Stimulated activated CD8-positive, alpha-beta memory T cell treated with anti-CD3 and anti-CD28 coated beads, Interleukin-12 subunit alpha, Interleukin-12 subunit beta, amount 100 ng/mL, for 24 hours (primary cell): Measurements from ENCODE around the gene ENO1.
"Not testable (repeated sequence)": the region's sequence is repeated elsewhere in the genome, so short reads cannot be mapped to it uniquely, and the experiment has no call there.

ENCODE experiments used
- DNase-seq: peaks from one replicate; pipeline ENCODE4 v3.0.0-alpha.2; 2020; ENCODE audit errors: extremely low read depth

ENO1 gene

DNA sequence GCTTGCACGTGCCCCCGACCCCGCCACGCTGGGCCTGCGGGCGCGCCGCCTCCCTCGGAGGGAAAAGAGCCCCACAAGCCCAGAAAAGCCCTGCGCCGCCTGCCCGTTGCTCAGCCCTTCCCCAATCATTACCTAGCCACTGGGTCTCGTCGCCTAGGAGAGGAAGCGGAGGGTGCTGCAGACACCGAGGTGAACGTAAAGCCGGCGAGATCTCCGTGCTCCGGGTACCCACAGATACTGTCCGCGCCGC is at the start of gene ENO1:
ENO1 (minus strand) TSS at position 239 of the 250 bp plus-strand sequence. CDS start 3,778 bp downstream, outside the sequence.
- no peak for DNase-seq

DNA sequence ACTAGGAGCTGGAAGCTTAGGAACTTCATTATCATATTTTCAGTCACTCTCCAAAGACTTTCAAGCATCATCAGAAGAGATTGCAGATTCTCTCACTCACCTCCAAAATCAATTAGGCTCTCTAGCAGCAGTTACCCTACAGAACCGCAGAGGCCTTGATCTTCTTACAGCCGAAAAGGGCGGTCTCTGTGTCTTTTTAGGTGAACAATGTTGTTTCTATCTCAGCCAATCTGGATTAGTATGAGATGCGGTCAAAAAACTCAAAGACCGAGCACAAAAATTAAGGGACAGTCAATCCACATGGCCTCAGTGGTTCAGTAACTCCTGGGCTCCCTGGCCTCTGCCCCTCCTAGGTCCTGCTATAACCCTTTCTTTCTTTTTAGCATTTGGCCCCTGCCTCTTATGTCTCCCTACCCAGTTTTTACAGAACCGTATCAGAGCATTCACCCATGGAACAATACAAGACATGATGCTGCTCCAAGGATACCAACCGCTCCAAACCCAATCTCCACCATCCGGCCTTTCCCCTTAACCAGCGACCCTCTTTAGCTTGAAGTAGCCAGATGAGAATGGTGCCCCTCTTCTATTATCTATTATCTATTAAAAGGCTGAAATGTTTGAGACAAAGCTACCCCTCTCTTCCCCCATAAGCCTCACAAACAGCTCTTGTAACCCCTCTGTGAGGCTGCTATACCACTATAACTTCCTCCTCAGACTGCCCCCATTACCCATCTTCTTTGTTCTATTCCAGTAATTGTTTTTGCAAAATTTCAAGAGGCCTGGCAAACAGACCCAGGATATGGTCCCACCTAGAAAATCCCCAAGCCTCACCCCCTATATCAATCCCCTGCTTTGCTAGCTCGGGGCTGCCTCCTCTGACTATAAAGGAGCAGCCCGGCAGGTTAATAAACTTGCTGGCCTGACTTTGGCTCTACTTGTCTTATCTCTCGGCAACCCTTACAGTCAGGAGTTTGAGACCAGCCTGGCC is 48.5 kb upstream of the ENO1 start:
- DNase-seq = no peak

DNA sequence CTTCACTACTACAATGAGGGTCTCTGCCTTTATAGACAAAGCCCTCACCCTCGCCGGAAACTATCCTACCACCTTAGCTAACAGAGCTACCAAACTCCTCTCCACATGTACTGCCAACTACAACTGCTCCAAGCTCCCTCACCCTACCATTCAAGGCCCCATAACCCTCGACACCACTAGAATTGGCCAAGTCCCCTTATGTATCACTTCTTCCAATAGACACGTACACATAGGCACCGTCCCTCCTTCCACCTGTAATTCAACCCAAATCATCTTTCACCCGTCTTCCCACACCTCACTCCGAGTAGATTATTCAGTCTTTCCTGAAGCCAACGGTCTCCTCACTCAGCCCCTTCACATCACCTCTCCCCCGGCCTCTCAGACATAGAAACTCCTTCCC is 47.5 kb upstream of the ENO1 start:
- no peak for DNase-seq

DNA sequence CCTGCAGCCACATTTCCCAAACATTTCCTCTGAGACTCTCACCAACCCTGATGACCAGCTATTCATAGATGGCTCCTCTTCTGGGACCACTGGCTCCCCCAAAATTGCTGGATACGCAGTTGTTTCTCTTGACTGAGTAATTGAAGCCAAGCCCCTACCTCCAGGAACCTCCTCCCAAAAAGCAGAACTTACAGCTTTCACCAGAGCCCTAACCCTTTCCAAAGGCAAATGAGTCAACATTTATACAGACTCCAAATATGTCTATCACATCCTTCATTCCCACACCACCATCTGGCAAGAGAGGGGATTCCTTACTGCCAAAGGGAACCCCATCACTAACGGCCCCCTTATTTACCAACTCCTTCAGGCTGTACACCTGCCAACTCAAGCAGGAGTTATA is 46.9 kb upstream of the ENO1 start:
- no peak for DNase-seq

DNA sequence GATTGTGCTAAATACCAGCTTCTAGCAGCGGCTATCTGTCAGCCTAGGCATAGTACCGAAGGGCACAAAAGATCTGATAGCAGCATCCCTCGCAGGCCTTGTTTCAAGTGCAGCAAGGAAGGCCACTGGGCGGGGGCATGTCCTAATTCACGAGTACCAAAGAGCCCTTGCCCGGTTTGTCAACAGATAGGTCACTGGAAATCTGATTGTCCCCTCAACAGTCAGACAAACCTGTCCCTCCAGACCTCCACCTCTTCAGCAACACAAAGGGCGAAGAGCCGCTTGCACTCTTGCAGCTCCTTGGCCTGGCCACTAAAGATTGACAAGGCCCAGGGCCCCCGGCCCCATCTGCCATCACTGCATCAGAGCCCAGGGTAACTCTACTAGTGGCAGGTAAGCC is 44.5 kb upstream of the ENO1 start:
- DNase-seq = no peak

DNA sequence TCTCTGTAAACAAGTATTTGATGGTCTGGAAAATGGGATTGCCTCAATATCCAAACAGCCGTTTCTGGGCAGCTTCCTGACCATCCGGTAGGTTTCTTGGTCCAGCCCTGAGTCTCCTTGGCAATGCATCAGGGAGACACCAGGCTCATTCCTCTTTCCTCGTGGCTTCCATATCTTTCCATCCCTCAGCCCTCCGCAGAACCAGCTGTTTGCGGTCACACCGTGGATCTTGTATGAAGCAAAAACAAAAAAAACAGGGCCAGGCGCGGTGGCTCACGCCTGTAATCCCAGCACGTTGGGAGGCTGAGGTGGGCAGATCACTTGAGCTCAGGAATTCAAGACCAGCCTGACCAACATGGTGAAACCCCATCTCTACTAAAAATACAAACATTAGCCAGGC is 39.0 kb upstream of the ENO1 start:
- DNase-seq = not testable (repeated sequence)

DNA sequence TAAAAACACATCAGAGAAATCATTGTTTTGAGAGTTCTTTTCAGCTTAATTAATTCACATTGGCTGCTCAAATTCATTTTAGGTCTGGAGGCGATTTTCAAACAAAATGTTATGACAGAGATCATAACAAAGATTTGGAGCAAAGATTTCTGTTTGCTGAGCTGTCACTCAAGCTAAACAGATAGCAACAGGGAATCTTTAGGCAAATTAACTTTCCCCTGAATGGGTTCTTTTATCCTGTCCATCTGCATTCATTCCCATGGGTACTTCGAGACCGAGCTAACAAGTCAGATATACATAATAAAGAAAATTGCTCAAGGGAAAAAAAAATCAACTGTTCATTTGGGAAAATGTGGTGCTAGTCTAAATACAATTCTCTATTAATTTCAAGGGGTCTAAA is 37.0 kb upstream of the ENO1 start:
- DNase-seq = no peak

DNA sequence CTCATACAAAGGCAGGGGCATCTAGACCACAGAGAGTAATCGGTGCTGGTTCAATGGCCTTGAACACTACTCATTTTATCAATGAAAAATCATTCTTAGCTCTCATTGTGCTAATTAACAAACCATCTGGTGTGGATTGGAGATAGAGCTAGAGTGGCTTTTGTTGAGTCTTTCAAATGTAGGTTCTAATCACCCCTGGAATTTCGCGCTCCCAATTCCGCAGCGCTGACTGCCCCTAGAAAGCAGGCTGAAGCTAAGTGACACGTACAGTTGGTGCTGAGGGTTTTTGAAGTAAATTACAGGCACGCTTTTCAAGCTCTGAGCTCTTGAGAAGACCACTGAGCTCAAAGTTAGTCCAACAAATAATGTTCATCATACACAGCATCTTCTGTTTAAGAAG is 36.0 kb upstream of the ENO1 start:
- no peak for DNase-seq

DNA sequence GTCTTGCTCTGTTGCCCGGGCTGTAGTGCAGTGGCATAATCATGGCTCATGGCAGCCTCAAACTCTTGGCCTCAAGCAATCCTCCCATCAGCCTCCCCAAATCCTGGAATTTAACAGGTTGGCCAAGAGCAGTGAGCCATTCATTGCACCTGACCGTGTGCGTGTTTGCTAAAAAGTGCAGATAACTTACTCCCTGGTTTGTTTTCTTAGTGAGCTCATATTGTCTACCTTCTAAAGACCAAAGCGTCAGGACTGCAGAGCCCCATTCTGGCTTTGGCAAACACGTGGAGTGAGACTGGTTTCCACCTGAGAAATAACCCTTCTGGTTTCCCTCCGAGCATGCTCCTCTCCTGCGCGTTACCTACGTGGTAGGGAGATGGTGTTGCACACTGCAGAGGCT is 35.0 kb upstream of the ENO1 start:
- no peak for DNase-seq

DNA sequence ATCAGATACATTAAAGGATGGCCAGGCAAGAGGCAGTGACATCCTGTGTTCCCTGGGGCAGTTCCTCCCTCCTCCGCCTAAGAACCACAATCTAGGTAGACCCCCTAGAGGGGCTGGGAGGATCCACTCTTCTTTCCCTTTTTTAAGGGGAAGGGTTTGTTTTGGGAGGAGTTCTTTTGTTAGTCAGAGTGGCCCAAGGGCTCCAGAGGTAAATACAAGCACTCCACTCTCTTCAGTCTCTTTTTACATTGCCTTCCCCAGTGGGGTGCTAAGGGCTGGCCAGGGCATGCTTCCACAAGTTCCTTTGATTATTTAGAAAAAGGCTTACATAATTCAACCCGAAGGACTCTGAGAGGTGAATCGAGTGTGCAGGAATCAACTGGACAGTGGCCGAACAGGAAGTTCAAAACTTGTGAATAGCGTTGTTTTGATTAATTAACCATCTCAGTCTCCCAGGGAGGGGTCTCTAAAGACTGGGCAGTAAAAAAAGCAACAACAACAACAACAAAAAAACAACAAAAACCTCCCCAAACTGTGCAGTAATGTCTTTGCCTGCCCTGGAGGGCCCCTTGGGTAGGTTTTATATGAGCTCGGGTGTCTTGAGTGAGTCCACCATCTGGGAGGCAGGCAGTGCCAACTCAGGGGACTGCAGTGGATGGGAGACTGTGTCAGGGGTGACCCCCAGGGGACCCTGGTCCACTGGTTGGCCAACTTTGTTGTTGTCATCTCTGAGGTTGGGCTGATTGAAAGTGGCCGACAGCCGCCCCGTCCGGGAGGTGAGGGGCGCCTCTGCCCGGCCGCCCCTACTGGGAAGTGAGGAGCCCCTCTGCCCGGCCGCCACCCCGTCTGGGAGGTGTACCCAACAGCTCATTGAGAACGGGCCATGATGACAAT is 33.2 kb upstream of the ENO1 start:
- DNase-seq = no peak

DNA sequence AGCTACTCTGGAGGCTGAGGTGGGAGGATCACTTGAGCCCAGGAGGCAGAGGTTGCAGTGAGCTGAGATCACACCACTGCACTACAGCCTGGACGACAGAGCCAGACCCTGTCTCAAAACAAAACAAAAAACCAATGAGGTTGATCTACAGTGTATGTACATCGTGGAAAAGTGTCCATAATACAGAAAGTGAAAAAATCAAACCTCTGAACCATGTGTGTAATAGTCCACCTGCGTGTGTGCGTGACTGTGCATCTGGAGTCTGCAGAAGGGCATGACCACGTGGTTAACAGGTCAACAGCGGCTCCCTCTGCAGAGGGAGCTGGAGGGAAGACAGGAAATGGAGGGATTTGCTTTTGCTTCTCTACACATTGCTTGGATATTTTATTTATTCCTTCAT is 32.4 kb upstream of the ENO1 start:
- no peak for DNase-seq

DNA sequence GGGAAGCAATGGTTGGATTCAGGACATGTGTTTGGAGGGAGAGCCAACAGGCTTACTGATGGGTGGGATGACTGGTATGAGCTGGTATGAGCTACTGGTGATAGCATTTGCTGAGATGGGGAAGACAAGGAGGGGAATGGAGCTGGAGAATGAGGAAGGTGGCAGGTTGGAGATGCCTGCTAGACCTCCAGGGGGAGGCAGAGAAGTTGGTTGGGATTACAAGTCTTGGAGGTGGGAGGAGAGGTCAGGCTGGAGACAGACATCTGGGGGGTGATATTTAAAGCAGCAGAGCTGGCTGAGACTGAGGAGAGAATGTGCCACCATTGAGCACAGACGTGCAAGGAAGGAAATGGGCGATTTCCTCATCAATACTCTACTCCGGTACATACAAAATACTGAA is 31.8 kb upstream of the ENO1 start:
- DNase-seq = no peak

DNA sequence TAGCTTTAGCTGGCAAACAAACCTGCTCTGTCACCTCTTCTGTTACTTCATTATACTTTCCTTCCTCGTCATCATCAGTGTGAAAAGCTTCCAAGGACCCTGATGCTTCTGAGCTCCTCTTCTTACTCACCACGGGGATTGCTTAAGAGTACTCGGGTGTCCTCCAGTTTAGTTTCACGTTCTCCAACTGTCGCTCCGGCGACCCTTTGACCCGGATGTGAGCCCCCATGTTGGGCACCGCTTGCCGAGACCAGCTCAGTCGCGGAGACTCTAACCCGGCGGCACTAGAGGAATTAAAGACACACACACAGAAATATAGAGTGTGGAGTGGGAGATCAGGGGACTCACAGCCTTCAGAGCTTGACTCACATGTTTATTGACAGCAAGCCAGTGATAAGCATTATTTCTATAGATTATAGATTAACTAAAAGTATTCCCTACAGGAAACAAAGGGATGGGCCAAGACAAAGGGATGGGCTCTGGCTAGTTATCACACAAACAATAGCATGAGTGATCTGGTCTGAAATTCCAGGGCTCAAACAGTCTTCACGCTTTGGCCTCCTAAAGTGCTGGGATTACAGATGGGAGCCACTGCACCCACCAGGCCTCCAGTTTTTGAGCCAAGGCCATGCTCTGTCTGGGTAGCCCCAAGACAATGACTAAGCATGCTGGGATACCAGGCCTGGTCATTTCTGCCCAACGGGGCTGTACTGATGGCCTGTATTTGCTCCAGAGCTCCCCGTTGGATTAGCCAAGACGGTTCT is 30.1 kb upstream of the ENO1 start:
- no peak for DNase-seq

DNA sequence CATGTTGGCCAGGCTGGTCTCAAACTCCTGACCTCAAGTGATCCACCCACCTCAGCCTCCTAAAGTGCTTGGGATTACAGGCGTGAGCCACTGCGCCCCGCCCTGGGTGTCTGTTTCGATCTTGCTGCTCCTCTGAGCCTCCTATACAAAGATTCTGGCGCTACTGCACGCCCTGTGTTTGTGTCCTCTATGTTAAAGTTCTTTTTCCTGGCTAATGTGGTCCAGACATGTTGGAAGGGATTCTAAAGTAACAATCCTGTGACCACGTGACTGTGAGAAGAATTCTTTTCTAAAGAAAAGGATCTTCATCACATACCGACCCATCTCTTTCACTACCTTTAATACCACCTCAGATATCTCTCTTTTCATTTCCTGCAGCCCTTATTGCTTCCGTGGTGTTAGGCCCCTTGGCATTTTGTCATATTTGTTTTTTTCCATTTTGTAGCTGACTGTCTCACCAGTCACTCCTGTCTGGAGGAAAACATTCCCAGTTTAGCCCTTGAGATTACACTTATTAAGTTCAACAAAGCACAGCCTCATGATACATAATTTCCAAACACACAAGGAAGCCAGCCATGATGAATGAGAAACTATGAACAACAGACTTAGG is 27.2 kb upstream of the ENO1 start:
- DNase-seq = no peak

DNA sequence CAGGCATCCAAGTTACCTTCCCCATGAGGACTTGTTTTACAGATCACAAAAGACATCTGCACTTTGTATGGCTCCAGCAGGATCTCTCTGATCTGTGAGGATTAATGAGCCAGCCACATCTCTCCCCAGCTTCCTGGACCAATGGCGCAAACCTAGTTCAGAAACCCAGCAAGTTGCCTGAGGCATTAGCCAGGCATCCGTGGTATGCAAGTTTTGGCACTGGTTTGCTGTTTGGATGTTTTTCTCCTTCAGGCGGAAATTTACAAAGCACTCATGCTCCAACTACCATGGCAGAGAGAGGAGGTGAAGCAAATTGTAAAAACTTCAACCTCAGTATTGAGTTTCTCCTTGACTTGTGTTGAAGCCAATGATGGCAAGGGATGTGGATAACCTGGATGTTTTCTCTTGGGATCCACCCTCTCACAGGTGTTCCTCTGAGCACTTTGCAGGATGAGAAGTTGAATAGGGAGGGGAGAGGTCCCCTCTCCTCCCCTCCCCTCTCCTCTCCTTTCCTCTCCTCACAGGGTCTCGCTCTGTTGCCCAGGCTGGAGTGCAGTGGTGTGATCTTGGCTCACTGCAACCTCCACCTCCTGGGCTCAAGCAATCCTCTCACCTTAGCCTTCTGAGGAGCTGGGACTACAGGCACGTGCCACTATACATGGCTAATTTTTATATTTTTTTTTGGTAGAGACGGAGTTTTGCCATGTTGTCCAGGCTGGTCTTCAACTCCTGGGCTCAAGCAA is 25.6 kb upstream of the ENO1 start:
- no peak for DNase-seq

DNA sequence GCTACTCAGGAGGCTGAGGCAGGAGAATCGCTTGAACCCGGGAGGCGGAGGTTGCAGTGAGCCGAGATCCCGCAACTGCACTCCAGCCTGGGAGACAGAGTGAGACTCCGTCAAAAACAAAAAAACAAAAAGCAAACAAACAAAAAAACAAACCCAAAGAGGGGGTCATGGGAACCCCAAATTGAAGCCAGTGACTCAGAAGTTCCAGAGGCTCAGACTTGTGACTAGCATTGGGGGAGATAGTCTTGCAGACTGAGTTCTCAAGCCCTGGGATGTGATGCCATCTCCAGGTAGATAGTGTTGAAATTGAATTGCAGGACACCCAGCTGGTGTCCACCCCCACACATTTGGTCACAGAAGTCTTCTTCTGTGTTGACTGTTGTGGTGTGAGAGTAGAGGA is 24.9 kb upstream of the ENO1 start:
- no peak for DNase-seq

DNA sequence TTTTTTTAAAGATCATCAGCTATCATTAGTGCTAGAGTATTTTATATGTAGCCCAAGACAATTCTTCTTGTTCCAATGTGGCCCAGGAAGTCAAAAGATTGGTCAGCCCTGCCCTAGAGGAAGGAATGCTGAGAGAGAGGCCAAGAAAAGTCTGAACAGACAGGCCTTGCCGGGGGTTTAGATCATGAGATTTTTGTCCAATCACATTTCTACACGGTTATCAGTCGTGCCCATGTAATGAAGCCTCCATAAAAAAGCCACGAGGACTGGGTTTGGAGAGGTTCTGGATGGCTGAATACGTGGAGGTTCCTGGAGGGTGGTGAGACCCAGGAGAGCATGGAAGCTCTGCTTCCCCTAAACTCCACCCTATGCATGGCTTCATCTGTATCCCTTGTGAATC is 24.3 kb upstream of the ENO1 start:
- no peak for DNase-seq

DNA sequence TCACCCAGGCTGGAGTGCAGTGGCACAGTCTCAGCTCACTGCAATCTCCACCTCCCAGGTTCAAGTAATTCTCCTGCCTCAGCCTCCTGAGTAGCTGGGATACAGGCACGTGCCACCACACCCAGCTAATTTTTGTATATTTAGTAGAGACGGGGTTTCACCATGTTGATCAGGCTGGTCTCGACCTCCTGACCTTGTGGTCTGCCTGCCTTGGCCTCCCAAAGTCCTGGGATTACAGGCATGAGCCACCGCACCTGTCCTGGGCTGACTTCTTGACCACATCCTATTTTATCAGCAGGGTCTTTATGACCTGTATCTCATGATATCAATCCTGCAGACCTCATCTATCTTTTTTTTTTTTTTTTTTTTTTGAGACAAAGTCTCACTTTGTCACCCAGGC is 22.2 kb upstream of the ENO1 start:
- DNase-seq = not testable (repeated sequence)

DNA sequence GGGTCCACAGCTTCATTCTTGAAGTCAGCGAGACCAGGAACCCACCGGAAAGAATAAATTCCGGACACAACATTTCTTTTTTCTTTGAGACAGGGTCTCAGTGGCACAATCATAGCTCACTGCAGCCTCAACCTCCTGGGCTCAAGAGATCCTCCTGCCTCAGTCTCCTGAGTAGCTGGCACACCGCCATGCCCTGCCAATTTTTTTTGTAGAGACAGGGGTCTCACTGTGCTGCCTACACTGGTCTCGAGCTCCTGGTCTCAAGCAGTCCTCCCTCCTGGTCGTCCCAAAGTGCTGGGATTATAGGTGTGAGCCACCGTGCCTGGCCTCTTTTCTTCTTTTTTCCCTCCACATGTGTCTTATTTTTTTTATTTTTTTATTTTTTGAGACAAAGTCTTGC is 20.6 kb upstream of the ENO1 start:
- no peak for DNase-seq

DNA sequence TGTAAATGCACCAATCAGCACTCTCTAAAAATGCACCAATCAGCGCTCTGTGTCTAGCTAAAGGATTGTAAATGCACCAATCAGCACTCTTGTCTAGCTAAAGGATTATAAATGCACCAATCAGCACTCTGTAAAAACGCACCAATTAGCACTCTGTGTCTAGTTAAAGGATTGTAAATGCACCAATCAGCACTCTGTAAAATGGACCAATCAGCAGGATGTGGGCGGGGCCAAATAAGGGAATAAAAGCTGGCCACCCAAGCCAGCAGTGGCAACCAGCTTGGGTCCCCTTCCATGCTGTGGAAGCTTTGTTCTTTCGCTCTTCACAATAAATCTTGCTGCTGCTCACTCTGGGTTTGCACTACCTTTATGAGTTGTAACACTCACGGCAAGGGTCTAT is 19.9 kb upstream of the ENO1 start:
- not testable (repeated sequence) for DNase-seq

DNA sequence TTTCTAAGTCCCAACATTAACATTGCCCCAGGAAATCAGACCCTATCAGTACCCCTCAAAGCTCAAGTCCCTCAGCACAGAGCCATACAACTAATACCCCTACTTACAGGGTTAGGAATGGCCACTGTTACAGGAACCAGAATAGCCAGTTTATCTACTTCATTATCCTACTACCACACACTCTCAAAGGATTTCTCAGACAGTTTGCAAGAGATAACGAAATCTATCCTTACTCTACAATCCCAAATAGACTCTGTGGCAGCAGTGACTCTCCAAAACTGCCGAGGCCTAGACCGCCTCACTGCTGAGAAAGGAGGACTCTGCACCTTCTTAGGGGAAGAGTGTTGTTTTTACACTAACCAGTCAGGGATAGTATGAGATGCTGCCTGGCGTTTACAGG is 19.0 kb upstream of the ENO1 start:
- not testable (repeated sequence) for DNase-seq
